GM20431 (cell line): Measurements from ENCODE around the gene TTC7B.

Source experiments
- in situ Hi-C: fragments of 300-500 bp; cut with MseI, MboI; formaldehyde crosslinking; loops from one replicate; pipeline ENCODE4 v1.15.0; 2020; ENCODE audit warnings: low sequenced_read_pairs; ENCODE audit not compliant: unreplicated experiment

TTC7B gene

GRCh38 chr14:90544971-90545370 is 271.3 kb downstream of the TTC7B start:
- in situ Hi-C loops = no loop called here

GRCh38 chr14:90544566-90544965 is 271.7 kb downstream of the TTC7B start:
- in situ Hi-C loops = no loop called here

GRCh38 chr14:90543876-90544275 is 272.4 kb downstream of the TTC7B start:
- in situ Hi-C loops = no loop called here

- in situ Hi-C loops = no loop called here
These were observed 275.1 kb downstream of the TTC7B start for GRCh38 chr14:90541076-90541634.

- in situ Hi-C loops = no loop called here
These were observed 275.8 kb downstream of the TTC7B start for GRCh38 chr14:90540437-90540836.

- in situ Hi-C loops = no loop called here
These were observed 276.2 kb downstream of the TTC7B start for GRCh38 chr14:90539996-90540395.

GRCh38 chr14:90539496-90539775 is 276.8 kb downstream of the TTC7B start:
- in situ Hi-C loops = no loop called here

GRCh38 chr14:90538716-90539495 is 277.3 kb downstream of the TTC7B start:
- in situ Hi-C loops = no loop called here

- in situ Hi-C loops = no loop called here
These were observed 278.1 kb downstream of the TTC7B start for GRCh38 chr14:90538095-90538494.

- in situ Hi-C loops = no loop called here
These were observed 279.6 kb downstream of the TTC7B start for GRCh38 chr14:90536511-90537191.

GRCh38 chr14:90536092-90536491 is 280.1 kb downstream of the TTC7B start:
- in situ Hi-C loops = no loop called here

GRCh38 chr14:90535556-90536090 is 280.6 kb downstream of the TTC7B start:
- in situ Hi-C loops = no loop called here

- in situ Hi-C loops = no loop called here
These were observed 281.2 kb downstream of the TTC7B start for GRCh38 chr14:90534838-90535555.

GRCh38 chr14:90534091-90534837 is 282.0 kb downstream of the TTC7B start:
- in situ Hi-C loops = no loop called here

- in situ Hi-C loops = no loop called here
These were observed 282.6 kb downstream of the TTC7B start for GRCh38 chr14:90533591-90534021.

- in situ Hi-C loops = no loop called here
These were observed 283.3 kb downstream of the TTC7B start for GRCh38 chr14:90532826-90533525.

- in situ Hi-C loops = no loop called here
These were observed 284.7 kb downstream of the TTC7B start for GRCh38 chr14:90531497-90531896.

- in situ Hi-C loops = no loop called here
These were observed 285.7 kb downstream of the TTC7B start for GRCh38 chr14:90530523-90530922.

- in situ Hi-C loops = no loop called here
These were observed 288.3 kb downstream of the TTC7B start for GRCh38 chr14:90527978-90528377.
